GM20431 (cell line): ENCODE measurements around the gene FFAR1.

ENCODE experiments used
- in situ Hi-C: fragments of 300-500 bp; cut with MseI, MboI; formaldehyde crosslinking; loops from one replicate; pipeline ENCODE4 v1.15.0; 2020; ENCODE audit warnings: low sequenced_read_pairs; ENCODE audit not compliant: unreplicated experiment

Gene FFAR1

GRCh38 chr19:35314031-35314430, 33.7 kb upstream of the FFAR1 start:
- in situ Hi-C loops: no loop called here

GRCh38 chr19:35314858-35315470, 32.7 kb upstream of the FFAR1 start:
- in situ Hi-C loops: no loop called here

- in situ Hi-C loops: no loop called here
Measured at GRCh38 chr19:35315883-35316282, 31.8 kb upstream of the FFAR1 start.

GRCh38 chr19:35316560-35316959, 31.1 kb upstream of the FFAR1 start:
- in situ Hi-C loops: no loop called here

- in situ Hi-C loops: no loop called here
Measured at GRCh38 chr19:35317464-35318043, 30.1 kb upstream of the FFAR1 start.

- in situ Hi-C loops: no loop called here
Measured at GRCh38 chr19:35318679-35319448, 28.8 kb upstream of the FFAR1 start.

- in situ Hi-C loops: no loop called here
Measured at GRCh38 chr19:35320065-35320713, 27.5 kb upstream of the FFAR1 start.

- in situ Hi-C loops: no loop called here
Measured at GRCh38 chr19:35321291-35321690, 26.4 kb upstream of the FFAR1 start.

- in situ Hi-C loops: no loop called here
Measured at GRCh38 chr19:35322014-35322413, 25.7 kb upstream of the FFAR1 start.

GRCh38 chr19:35327642-35328041, 20.1 kb upstream of the FFAR1 start:
- in situ Hi-C loops: no loop called here

- in situ Hi-C loops: no loop called here
Measured at GRCh38 chr19:35328851-35329285, 18.8 kb upstream of the FFAR1 start, which contains the start of gene CD22. CD22 (plus strand) TSS chr19:35329187; CDS start chr19:35332041, 2,854 bp downstream.

- in situ Hi-C loops: no loop called here
Measured at GRCh38 chr19:35329323-35329722, 18.4 kb upstream of the FFAR1 start.

- in situ Hi-C loops: no loop called here
Measured at GRCh38 chr19:35330475-35330874, 17.2 kb upstream of the FFAR1 start.

- in situ Hi-C loops: no loop called here
Measured at GRCh38 chr19:35331551-35332214, 16.0 kb upstream of the FFAR1 start.

- in situ Hi-C loops: no loop called here
Measured at GRCh38 chr19:35332817-35333216, 14.9 kb upstream of the FFAR1 start.

GRCh38 chr19:35334144-35334753, 13.5 kb upstream of the FFAR1 start:
- in situ Hi-C loops: no loop called here

GRCh38 chr19:35336166-35336955, 11.3 kb upstream of the FFAR1 start:
- in situ Hi-C loops: no loop called here

- in situ Hi-C loops: no loop called here
Measured at GRCh38 chr19:35337097-35337983, 10.4 kb upstream of the FFAR1 start.
